RPMI8226 (cell line): ENCODE results near the gene GASK1B.

Source experiments
- DNase-seq: peaks from one replicate; pipeline ENCODE4 v3.0.0-alpha.2; 2015

The GASK1B gene

GRCh38 chr4:158182736-158183135 is 9.9 kb upstream of the GASK1B start:
- DNase-seq: no peak

- DNase-seq: no peak
Measured at GRCh38 chr4:158181906-158182305, 9.1 kb upstream of the GASK1B start.

- no peak for DNase-seq
Measured at GRCh38 chr4:158179465-158179864, 6.6 kb upstream of the GASK1B start.

- no peak for DNase-seq
Measured at GRCh38 chr4:158176776-158177175, 4.0 kb upstream of the GASK1B start.

GRCh38 chr4:158176108-158176507 is 3.3 kb upstream of the GASK1B start:
- DNase-seq: no peak

- peak; percentile 7 for DNase-seq
Measured at GRCh38 chr4:158170691-158171561, 1.9 kb downstream of the GASK1B start.

- no peak for DNase-seq
Measured at GRCh38 chr4:158169931-158170690, 2.7 kb downstream of the GASK1B start.

- DNase-seq: no peak
Measured at GRCh38 chr4:158169506-158169905, 3.3 kb downstream of the GASK1B start.

GRCh38 chr4:158168606-158169005 is 4.2 kb downstream of the GASK1B start:
- DNase-seq: no peak

- DNase-seq: no peak
Measured at GRCh38 chr4:158166701-158167100, 6.1 kb downstream of the GASK1B start.

- DNase-seq: no peak
Measured at GRCh38 chr4:158164768-158165213, 8.0 kb downstream of the GASK1B start.

- DNase-seq: no peak
Measured at GRCh38 chr4:158163941-158164767, 8.7 kb downstream of the GASK1B start.

GRCh38 chr4:158162631-158163030 is 10.2 kb downstream of the GASK1B start:
- DNase-seq: no peak

GRCh38 chr4:158161551-158162354 is 11.1 kb downstream of the GASK1B start:
- DNase-seq: no peak

GRCh38 chr4:158159718-158160094 is 13.1 kb downstream of the GASK1B start:
- no peak for DNase-seq

GRCh38 chr4:158159054-158159717 is 13.6 kb downstream of the GASK1B start:
- no peak for DNase-seq

GRCh38 chr4:158157412-158157811 is 15.4 kb downstream of the GASK1B start:
- DNase-seq: no peak

- no peak for DNase-seq
Measured at GRCh38 chr4:158155656-158156356, 17.0 kb downstream of the GASK1B start.

- DNase-seq: no peak
Measured at GRCh38 chr4:158147151-158147550, 25.7 kb downstream of the GASK1B start.

GRCh38 chr4:158146736-158147135 is 26.1 kb downstream of the GASK1B start:
- DNase-seq: no peak

GRCh38 chr4:158139086-158139485 is 33.7 kb downstream of the GASK1B start:
- DNase-seq: no peak
